Activated naive CD8-positive, alpha-beta T cell treated with anti-CD3 and anti-CD28 coated beads for 36 hours (primary cell): ENCODE results near the gene ALKAL2. TPM values are rescaled to one million over a fixed set of nuclear protein-coding genes. Genes with fewer than 3 reads are reported as not detected.
A peak's percentile ranks its signal among the peaks of the same experiment; 100 is the strongest.

Experiments
- DNase-seq: peaks from one replicate; pipeline ENCODE4 v3.0.0; 2021
- H3K27ac Mint-ChIP-seq: one replicate; pipeline ENCODE4 v1.8.0; 2022; ENCODE audit warnings: mild to moderate bottlenecking, moderate library complexity, mixed read lengths
- H3K27me3 Mint-ChIP-seq: one replicate; pipeline ENCODE4 v1.8.0; 2022; ENCODE audit warnings: mild to moderate bottlenecking, mixed read lengths
- H3K36me3 Mint-ChIP-seq: one replicate; pipeline ENCODE4 v1.8.0; 2021; ENCODE audit warnings: mild to moderate bottlenecking, mixed read lengths
- H3K4me1 Mint-ChIP-seq: one replicate; pipeline ENCODE4 v1.8.0; 2021; ENCODE audit warnings: mixed read lengths
- H3K4me3 Mint-ChIP-seq: one replicate; pipeline ENCODE4 v1.8.0; 2022; ENCODE audit warnings: mild to moderate bottlenecking, moderate library complexity, mixed read lengths
- H3K9me3 Mint-ChIP-seq: one replicate; pipeline ENCODE4 v1.8.0; 2022; ENCODE audit warnings: mixed read lengths
- total RNA-seq, 2 experiments: library from RNA; stranded (reverse); gene quantifications; one replicate each; pipeline ENCODE4 v1.2.3, GENCODE V29; 2021

The ALKAL2 gene
- total RNA-seq, 2 experiments from 2014 or later = not detected

DNA sequence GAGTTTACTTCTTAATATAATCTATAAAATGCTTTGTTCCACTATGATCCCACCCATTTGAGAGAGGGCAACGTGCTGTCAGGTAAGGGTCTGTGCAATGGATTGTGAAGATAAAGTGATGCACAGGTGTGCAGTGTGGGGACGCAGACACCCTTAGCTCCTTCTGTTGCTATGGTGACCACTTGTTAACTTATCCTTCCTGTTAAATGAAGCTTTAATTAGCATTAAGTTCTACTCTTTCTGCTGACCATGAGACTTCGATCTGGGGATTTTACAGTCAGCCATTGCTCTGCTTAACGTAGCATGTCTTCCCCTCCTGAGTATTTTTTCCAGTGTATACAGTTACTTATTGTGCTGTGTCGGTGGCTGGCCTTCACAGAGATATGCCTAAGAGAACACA is 23.1 kb upstream of the ALKAL2 start:
- peaks cover 10% of the 10 kb centered on the region for H3K27me3 Mint-ChIP-seq
- H3K27ac Mint-ChIP-seq = no peak overlapping the region
- H3K36me3 Mint-ChIP-seq = no peaks in the 10 kb centered on the region
- no peaks in the 10 kb centered on the region for H3K4me1 Mint-ChIP-seq
- no peaks in the 10 kb centered on the region for H3K9me3 Mint-ChIP-seq
- DNase-seq = no peak
- no peak overlapping the region for H3K4me3 Mint-ChIP-seq

DNA sequence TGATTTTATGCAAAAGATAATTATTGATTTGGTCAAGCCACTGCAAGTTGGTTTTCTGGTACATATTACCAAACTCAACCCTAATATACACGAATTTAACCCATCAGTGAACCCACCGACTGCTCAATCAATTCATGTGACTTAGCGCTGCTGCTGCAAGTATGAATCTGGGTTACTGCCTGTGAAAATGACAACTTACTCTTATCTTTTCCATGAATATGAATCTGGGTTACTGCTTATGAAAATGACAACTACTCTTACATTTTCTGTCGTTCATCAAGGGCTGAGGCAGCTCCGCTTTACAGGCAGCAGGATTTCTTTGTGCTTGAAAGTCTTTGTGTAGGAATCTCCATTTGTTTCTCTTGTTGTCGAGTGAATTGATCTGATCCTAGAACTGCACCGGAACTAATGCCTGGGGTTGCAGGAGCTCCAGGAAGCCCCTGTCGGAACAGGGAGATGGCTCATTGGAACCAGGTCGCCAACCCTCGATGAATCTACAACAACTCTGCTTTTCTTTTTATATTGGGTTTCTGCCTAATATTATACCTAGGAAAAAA is 22.1 kb upstream of the ALKAL2 start:
- DNase-seq = no peak
- Mint-ChIP-seq H3K27ac (no peak overlapping the region), H3K36me3 (no peaks in the 10 kb centered on the region), H3K9me3 (no peaks in the 10 kb centered on the region), H3K27me3 (peaks cover 4% of the 10 kb centered on the region), H3K4me3 (no peak overlapping the region), H3K4me1 (no peaks in the 10 kb centered on the region)

DNA sequence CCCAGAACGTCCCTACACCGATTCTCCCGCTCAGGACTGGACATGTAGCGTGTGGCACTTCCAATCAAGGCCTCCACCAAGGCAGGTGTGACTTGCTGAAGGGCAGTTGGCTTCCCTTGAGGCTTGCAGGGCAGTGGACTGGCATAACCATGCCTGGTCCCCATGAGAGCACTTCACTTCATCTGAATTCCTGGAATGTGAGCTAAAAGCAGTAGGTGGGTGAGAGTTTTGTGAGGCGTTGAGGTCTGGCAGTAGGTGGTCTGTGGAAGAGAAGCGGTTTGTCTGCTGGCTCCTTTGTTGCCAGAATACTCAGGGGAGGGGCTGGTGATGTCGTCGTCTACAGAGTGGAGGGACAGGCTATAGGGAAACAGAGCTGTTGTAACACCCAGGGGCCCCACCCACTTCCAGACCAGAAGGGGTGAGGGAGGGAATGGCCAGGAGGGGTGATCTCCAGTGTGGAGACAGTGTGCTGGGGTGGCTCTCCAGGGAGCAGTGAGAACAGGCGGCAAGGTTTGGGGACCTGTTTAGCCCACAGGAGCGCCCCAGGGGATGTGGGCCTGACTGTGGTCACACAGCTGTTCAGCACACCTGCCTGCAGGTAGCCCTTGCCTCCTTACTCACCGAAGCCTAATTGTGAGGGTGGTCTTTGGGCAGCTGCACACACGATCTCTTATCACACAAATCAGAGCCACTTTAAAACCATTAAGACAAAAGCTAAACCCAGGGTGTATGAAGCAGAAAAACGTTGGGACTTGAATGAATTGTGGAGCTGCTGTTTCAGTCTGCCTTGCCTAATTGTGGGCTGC is 21.5 kb upstream of the ALKAL2 start:
- no peak for DNase-seq
- H3K9me3 Mint-ChIP-seq = no peaks in the 10 kb centered on the region
- no peaks in the 10 kb centered on the region for H3K4me1 Mint-ChIP-seq
- H3K27me3 Mint-ChIP-seq = peaks cover 4% of the 10 kb centered on the region
- H3K36me3 Mint-ChIP-seq = no peaks in the 10 kb centered on the region
- no peak overlapping the region for H3K4me3 Mint-ChIP-seq
- no peak overlapping the region for H3K27ac Mint-ChIP-seq

DNA sequence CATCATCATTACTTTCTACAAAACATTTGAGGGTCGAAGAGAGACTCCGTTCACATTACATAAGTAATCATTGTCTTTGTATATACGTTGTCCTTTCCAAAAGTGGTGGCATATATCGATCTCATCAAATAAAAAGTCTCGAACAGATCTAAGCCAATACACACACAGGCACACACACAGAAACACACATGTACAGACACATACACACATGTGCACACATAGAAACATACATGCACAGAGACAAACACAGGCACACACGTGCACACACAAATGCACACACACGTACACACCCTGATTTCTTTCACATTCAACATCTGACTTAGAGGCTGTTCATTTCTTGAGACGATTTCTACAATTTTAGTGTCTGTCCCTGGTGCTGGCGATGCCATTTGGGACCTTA is 17.5 kb upstream of the ALKAL2 start:
- no peaks in the 10 kb centered on the region for H3K4me1 Mint-ChIP-seq
- H3K36me3 Mint-ChIP-seq = no peaks in the 10 kb centered on the region
- DNase-seq = no peak
- no peak overlapping the region for H3K4me3 Mint-ChIP-seq
- H3K27ac Mint-ChIP-seq = no peak overlapping the region
- no peaks in the 10 kb centered on the region for H3K27me3 Mint-ChIP-seq
- H3K9me3 Mint-ChIP-seq = peaks cover 4% of the 10 kb centered on the region

DNA sequence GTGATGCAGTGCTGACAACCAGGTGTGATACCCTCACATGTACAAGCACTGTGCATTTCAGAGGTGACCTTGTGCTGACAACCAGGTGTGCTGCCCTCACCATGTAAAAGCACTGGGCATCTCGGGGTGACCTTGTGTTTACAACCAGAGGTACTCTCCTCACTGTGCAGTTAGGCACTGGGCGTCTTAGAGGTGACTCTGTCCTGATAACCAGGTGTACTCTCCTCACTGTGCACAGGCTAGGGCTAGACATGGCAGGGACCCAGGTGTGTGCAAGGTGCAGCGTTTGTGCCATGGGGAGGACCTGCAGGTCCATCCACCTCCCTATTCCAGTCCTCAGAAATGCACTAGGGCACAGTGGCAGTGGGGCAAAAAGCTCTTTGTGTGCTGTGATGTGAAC is 8.5 kb upstream of the ALKAL2 start:
- Mint-ChIP-seq H3K4me1 (no peaks in the 10 kb centered on the region), H3K9me3 (peaks cover 6% of the 10 kb centered on the region), H3K27ac (no peak overlapping the region), H3K36me3 (no peaks in the 10 kb centered on the region), H3K27me3 (peaks cover 16% of the 10 kb centered on the region), H3K4me3 (no peak overlapping the region)
- DNase-seq = no peak

DNA sequence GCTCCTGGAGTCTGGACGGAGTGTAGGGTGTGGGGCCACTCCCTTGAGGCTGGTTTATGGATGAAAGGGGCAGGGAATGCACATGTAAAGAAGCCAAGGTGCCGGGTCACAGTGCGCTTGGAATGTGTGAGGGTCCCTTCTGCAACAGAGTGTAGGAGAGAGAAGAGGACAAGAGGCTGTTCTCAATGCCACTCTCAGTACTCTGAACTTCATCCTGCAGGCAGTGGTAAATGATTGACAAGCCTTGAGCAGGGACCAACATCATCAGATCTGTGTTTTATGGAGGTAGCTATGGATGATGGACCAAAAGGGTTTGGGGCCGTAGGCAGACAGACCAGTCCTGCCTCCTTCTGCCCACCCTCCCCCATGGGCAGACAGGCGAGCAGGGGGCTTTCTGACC is 7.2 kb upstream of the ALKAL2 start:
- Mint-ChIP-seq H3K27ac (no peak overlapping the region), H3K27me3 (peaks cover 21% of the 10 kb centered on the region), H3K9me3 (peaks cover 4% of the 10 kb centered on the region)

DNA sequence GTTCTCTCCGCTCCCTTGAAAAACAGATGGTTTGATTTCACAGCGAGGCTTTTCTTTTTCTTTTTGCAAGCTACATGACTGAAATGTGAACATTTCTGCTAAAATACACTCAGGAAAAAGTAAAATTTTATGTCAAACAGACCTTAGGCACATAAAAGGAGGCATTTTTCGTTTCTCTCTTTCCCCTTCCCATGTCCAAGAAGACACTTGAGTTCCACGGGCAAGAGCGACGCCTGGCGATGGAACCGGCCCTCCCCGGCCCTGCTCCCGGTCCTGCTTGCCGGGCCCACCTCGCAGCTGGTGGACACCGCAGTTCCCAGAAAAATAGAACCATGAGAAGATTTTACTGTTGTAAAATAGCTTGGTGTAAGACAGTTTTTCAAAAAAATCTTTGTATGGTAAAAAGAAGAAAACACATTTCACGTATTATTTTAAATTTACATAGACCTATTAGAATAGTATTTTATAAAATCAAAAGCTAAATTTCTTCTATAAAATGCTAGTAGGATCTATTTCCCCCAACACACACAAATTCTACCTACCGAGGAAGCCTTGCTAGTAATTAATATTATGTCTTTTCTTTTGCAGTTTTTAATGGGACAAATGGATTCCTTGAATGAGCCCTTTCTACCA is 2.3 kb upstream of the ALKAL2 start:
- Mint-ChIP-seq H3K4me1 (peaks cover 7% of the 10 kb centered on the region), H3K4me3 (peak overlapping the region; percentile 67), H3K9me3 (no peaks in the 10 kb centered on the region), H3K27me3 (peaks cover 29% of the 10 kb centered on the region), H3K36me3 (no peaks in the 10 kb centered on the region), H3K27ac (no peak overlapping the region)
- peak; percentile 32 for DNase-seq

More for the DNA sequence above, 7.2 kb upstream of the ALKAL2 start:
- Mint-ChIP-seq H3K4me3 (no peak overlapping the region), H3K36me3 (no peaks in the 10 kb centered on the region), H3K4me1 (peaks cover 1% of the 10 kb centered on the region)
- DNase-seq = no peak

DNA sequence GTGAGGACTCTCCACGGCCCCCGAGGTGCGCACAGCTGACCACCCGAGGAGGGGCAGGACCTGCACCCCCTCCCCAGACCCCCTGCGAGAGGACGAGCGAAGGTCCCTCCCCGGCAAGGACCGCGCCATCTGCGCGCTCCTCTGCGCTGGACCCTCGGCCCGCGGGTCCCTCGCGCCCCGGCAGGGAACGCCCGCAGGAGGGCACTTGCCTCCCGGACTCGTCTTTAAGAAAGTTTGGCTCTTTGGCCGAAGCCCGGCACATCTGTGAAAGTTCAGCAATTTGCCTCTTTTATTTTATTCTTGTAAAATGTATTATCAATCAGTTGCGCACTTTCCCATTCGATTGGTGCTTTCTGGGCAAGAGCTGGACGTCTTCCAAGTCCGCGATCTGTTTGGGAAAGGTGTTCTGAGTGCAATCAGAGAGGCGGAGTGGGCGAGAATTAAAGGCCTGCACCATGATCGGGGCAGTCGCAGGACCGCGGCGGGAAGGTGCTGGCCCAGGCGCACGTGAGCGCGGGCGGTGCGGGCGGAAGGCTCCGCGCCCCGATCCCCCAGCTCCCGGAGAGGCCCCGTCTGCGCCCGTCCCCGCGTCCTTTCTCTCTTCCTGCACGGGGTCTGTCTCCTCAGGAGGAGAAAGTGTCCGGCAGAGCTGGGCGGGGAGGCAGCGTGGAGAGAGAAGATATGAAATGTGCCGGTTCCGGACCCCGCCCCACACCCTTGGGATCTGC is 1.6 kb upstream of the ALKAL2 start:
- Mint-ChIP-seq H3K4me3 (peak overlapping the region; percentile 67), H3K36me3 (no peaks in the 10 kb centered on the region), H3K9me3 (no peaks in the 10 kb centered on the region), H3K27ac (no peak overlapping the region), H3K4me1 (peaks cover 7% of the 10 kb centered on the region), H3K27me3 (peaks cover 29% of the 10 kb centered on the region)
- peak; percentile 11 for DNase-seq

DNA sequence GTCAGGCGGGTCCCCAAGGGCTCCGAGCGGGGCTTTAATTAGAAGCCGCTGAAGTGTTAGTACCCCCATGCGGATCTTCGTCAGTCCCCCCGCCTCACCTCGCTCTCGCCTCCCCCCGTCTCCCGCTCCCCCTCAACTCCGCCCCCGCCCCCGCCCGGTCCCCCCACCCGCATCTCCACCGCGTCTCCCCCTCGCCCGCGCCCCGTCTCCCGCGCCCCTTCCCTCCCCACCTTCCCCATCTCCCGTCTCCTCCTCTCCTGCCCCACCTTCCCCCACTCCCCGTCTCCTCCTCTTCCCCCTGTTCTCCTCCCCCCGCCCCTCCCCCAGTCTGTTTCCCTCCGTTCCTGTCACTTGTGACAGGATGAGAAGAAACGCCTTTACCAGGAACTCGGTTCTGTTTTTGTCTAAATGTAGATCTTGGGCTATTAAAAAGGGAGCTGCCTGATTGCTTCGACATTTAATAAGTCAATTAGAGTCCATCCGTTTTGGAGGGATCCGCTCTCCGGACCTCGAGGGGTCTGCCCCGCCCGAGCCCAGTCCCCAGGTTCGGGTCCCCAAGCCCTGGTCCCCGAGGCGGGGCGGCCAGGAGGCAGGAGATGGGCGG is 969 bp upstream of the ALKAL2 start:
- Mint-ChIP-seq H3K36me3 (no peaks in the 10 kb centered on the region), H3K4me3 (no peak overlapping the region), H3K4me1 (peaks cover 7% of the 10 kb centered on the region), H3K9me3 (no peaks in the 10 kb centered on the region), H3K27ac (no peak overlapping the region), H3K27me3 (peaks cover 29% of the 10 kb centered on the region)
- DNase-seq = no peak

DNA sequence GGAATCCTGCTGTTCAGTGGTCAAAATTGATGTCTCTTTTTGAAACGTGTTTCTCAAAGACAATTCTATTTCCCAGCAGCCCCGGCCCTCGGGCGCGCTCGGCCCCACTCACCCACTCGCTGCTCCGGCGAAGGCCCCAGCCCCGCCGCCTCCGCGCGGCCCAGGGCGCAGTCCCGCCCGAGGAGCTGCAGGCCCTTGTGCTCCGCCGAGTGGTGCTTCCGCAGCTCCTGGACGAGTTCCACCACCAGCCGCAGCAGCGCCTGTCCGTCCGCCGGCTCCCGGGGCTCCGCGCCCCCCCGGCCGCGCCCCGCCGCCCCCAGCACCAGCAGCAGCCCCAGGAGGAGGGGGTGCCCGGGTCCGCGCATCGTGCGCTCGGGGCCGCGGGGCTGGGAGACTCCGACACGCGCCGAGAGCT is 413 bp downstream of the ALKAL2 start:
- Mint-ChIP-seq H3K4me3 (no peak overlapping the region), H3K4me1 (peaks cover 7% of the 10 kb centered on the region), H3K36me3 (no peaks in the 10 kb centered on the region), H3K27ac (no peak overlapping the region), H3K9me3 (no peaks in the 10 kb centered on the region), H3K27me3 (peaks cover 29% of the 10 kb centered on the region)
- peak; percentile 34 for DNase-seq

DNA sequence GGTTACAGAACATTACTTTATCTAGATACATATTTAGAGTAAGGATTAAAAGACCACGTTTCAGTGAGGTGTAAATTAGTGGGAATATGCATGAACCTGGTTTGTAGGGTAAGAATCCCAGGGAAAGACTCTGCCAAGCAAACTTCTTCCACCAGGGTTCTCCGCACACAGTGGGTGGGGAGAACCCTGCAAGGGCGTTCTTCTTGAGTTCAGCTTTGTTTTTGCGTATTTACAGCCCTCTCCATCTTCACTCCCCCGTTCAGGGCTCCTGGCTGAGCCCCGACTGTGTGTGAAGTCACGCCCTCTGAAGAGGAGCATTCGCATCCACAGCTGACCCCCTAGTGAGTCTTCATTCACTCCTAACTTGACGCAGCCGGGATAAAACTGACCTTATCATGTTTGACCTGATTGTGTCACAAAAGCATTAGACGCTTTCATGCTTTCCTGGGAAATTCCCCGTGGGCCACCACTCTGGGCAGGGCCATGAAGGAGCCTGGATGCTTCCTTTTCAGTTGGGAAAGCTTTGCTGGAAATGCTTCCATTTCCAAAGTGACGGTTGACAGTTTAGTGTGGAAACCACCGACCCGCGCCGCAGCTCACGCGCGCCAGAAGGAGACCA is 1.0 kb downstream of the ALKAL2 start:
- H3K4me1 Mint-ChIP-seq = peaks cover 7% of the 10 kb centered on the region
- H3K9me3 Mint-ChIP-seq = no peaks in the 10 kb centered on the region
- H3K4me3 Mint-ChIP-seq = no peak overlapping the region
- no peak for DNase-seq
- no peaks in the 10 kb centered on the region for H3K36me3 Mint-ChIP-seq
- no peak overlapping the region for H3K27ac Mint-ChIP-seq
- peaks cover 29% of the 10 kb centered on the region for H3K27me3 Mint-ChIP-seq

DNA sequence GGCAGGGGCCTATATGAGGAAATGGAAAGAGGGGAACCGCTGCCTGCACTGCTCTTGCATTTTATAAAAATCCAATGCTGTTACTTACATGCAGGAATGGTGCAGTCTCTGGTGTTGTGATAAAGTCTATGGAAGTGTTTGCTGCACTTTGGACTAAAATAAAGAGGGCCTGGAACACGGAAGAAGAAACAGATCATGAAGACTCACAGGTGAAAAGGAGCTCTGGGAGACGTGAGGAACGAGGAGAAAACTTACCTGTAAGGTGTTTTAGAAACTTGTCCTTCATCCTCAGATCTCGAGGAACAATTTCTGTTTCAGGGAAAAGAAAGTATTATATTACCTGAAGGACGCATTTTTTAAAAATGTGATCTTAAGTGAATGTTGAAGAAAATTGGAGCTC is 1.9 kb downstream of the ALKAL2 start:
- H3K27me3 Mint-ChIP-seq = peaks cover 27% of the 10 kb centered on the region
- H3K9me3 Mint-ChIP-seq = no peaks in the 10 kb centered on the region
- H3K4me1 Mint-ChIP-seq = peaks cover 7% of the 10 kb centered on the region
- no peak overlapping the region for H3K4me3 Mint-ChIP-seq
- peaks cover 5% of the 10 kb centered on the region for H3K36me3 Mint-ChIP-seq
- DNase-seq = no peak
- no peak overlapping the region for H3K27ac Mint-ChIP-seq

DNA sequence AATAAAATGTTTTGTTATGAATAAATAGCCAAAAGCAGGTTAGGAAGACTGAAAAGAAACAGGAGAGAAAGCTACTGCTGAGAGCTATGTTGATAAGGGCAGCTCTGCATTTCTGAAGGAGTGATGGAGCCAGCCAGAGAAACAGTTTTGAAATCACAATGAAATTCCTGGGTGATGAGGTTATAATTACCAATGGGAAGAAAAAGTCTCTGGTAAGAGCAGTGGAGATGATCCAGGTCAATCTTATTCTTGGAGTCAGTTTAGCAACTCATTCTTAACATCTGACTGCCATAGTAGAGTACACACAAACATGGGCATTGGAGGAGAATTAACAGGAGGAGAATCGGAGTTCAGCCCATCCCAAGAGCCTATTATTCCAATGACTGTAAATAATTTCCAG is 2.4 kb downstream of the ALKAL2 start:
- DNase-seq = no peak
- H3K4me1 Mint-ChIP-seq = peaks cover 7% of the 10 kb centered on the region
- peaks cover 25% of the 10 kb centered on the region for H3K27me3 Mint-ChIP-seq
- no peak overlapping the region for H3K4me3 Mint-ChIP-seq
- no peak overlapping the region for H3K27ac Mint-ChIP-seq
- H3K36me3 Mint-ChIP-seq = peaks cover 5% of the 10 kb centered on the region
- H3K9me3 Mint-ChIP-seq = no peaks in the 10 kb centered on the region

DNA sequence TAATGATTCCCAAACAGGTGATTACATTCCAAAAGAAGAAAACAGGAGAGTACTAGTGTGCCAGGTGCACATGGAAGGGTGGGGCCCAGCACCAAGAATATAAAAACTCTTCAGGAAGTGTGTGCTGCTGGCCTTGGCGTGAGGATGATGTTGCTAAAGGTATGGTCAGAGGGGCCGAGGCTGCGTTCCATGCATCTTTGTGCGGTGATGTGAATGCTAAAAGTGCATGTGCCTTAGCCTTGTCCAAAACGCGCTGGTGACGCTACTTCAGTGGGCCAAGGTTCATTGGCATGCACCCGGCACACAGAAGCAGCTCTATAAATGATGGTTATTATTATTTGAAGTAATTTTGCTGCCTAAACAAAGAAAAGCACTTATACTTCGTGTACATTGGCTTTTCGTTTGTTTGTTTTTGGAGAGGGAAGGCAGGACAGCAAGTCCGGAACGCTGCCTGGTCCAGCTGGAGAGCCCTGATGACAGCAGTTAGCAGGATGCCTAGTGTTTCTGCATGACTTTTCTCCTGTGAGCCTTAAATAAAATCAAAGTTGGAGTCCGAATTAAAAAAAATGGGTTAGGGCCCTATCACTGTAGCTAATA is 2.9 kb downstream of the ALKAL2 start:
- H3K4me3 Mint-ChIP-seq = no peak overlapping the region
- peaks cover 22% of the 10 kb centered on the region for H3K27me3 Mint-ChIP-seq
- no peaks in the 10 kb centered on the region for H3K9me3 Mint-ChIP-seq
- no peak overlapping the region for H3K27ac Mint-ChIP-seq
- H3K4me1 Mint-ChIP-seq = peaks cover 4% of the 10 kb centered on the region
- DNase-seq = no peak
- H3K36me3 Mint-ChIP-seq = peaks cover 5% of the 10 kb centered on the region
